ENCODE results near the gene GMIP.

DNA sequence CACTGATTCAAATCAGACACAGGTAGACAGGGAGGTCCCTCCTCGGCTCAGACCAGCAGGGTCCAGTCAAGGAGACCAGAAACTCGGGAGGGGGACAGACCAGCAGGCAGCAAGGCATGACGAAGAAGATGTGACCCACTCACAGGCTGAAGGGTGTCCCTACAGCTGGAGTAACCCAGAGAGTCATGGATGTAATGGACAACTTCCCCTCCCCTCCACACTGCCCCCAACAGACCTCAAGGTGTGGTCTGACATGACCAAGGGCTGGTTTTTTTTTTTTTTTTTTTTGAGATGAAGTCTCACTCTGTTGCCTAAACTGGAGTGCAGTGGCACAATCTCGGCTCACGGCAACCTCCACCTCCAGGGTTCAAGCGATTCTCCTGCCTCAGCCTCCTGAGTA is 59.1 kb downstream of the GMIP start:
- TF ChIP-seq, protein P1, sequence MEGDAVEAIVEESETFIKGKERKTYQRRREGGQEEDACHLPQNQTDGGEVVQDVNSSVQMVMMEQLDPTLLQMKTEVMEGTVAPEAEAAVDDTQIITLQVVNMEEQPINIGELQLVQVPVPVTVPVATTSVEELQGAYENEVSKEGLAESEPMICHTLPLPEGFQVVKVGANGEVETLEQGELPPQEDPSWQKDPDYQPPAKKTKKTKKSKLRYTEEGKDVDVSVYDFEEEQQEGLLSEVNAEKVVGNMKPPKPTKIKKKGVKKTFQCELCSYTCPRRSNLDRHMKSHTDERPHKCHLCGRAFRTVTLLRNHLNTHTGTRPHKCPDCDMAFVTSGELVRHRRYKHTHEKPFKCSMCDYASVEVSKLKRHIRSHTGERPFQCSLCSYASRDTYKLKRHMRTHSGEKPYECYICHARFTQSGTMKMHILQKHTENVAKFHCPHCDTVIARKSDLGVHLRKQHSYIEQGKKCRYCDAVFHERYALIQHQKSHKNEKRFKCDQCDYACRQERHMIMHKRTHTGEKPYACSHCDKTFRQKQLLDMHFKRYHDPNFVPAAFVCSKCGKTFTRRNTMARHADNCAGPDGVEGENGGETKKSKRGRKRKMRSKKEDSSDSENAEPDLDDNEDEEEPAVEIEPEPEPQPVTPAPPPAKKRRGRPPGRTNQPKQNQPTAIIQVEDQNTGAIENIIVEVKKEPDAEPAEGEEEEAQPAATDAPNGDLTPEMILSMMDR (IDR thresholded peaks at IDR 0.05), result no peak
- TF ChIP-seq POLR2A (IDR thresholded peaks at IDR 0.05; ENCODE audit: low read depth) (no peak), EP300 (IDR thresholded peaks at IDR 0.05) (no peak), POLR2AphosphoS5 (IDR thresholded peaks at IDR 0.05) (no peak)

All from esophagus muscularis mucosa (tissue), 4 donors.